AG09309 (cell line): ENCODE results near the gene KITLG.
A peak's percentile ranks its signal among the peaks of the same experiment; 100 is the strongest.

ENCODE experiments used
- DNase-seq: peaks from one replicate; pipeline ENCODE4 v3.0.0-alpha.2; 2010; ENCODE audit warnings: low read depth
- H3K4me3 ChIP-seq: 2 replicates; pipeline ENCODE4 v1.5.1; 2011; ENCODE audit warnings: mild to moderate bottlenecking, low read depth, low read length, moderate library complexity; ENCODE audit not compliant: control insufficient read depth
- TF ChIP-seq, protein P1 (sequence below): IDR thresholded peaks from 2 replicates; pipeline ENCODE4 v1.5.1; 2011; ENCODE audit warnings: mild to moderate bottlenecking, low read depth, low read length, inconsistent platforms; ENCODE audit not compliant: insufficient read depth, control insufficient read depth; ENCODE audit errors: missing control alignments

KITLG gene

DNA sequence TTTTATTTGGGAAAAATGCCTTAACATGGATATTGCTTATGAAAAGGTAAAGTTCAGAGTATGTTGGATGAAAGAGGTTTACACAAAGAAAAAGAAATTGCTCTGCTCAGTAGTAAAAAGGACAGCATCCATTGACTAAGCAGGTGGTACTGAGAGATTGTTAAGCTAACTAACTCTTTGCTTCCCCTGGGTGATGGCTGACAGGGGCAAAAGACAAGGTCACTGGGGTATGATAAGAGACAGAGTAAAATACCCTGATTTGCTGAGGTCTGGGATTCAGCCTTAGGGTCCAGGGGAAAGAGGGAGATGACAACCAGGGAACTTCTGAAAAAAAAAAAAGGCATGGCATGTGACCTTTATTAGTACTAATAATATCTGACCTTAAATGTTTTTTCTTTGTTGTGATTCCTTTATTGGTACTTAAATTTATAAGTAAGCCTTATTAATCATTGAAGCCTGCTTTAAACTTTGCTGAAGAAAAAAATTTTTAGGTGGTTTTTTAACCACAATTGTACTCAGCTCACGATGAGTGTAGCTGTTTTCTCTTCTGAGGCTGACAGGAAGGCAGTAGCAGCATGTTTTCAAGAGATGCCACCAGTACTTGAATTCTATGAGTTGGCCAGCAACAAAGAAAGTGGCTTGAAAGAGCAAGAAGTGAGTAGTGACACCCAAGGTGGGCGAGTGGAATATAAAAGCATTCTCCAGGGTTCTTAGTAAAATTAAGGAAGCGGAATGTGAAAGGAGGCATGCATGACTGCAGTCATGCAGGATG lies 43.7 kb upstream of the KITLG start:
- no peak for DNase-seq

DNA sequence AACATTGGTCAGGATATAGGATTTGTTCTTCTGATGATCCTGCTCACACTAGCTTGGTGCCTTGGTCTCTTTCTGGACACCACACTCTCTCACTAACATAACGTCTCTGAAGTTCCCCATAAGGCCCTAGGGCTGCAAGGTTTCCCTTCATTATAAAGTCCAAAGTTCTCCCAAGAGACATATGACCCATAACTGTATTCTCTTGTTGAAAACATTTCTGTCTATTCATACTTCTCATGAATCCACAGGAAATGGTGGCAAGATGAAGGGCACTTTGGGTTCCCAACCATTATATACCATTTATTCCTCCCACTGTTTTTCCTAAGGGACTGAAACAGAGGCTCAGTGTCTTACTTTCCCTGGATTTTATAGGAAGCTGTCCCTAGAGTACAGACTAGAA lies 37.1 kb upstream of the KITLG start:
- TF ChIP-seq, protein P1, sequence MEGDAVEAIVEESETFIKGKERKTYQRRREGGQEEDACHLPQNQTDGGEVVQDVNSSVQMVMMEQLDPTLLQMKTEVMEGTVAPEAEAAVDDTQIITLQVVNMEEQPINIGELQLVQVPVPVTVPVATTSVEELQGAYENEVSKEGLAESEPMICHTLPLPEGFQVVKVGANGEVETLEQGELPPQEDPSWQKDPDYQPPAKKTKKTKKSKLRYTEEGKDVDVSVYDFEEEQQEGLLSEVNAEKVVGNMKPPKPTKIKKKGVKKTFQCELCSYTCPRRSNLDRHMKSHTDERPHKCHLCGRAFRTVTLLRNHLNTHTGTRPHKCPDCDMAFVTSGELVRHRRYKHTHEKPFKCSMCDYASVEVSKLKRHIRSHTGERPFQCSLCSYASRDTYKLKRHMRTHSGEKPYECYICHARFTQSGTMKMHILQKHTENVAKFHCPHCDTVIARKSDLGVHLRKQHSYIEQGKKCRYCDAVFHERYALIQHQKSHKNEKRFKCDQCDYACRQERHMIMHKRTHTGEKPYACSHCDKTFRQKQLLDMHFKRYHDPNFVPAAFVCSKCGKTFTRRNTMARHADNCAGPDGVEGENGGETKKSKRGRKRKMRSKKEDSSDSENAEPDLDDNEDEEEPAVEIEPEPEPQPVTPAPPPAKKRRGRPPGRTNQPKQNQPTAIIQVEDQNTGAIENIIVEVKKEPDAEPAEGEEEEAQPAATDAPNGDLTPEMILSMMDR: no peak

More for the DNA sequence above, 43.7 kb upstream of the KITLG start:
- H3K4me3 ChIP-seq: no peak overlapping the region
- TF ChIP-seq, protein P1: no peak

DNA sequence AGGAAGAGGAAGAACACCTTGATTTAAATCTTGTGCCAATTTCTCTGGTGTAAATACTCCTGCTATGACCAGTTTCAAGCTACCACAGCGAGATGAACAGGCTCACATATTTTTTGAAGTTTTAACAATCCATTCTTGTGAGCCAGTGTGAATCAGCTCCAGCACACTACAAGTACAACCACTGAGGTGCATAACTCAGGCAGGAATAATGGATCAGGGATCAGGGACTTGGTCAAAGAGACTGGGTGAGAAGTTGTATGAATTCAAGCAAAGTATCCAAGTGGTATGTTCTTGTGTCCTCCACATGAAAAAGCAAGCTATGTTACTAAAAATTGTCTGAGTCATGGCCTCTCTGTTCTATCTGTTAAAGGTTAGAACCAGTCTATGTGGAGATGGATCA lies 35.2 kb upstream of the KITLG start:
- DNase-seq: no peak
- no peak overlapping the region for H3K4me3 ChIP-seq
- TF ChIP-seq, protein P1: no peak

More for the DNA sequence above, 37.1 kb upstream of the KITLG start:
- no peak for DNase-seq
- H3K4me3 ChIP-seq: no peak overlapping the region

DNA sequence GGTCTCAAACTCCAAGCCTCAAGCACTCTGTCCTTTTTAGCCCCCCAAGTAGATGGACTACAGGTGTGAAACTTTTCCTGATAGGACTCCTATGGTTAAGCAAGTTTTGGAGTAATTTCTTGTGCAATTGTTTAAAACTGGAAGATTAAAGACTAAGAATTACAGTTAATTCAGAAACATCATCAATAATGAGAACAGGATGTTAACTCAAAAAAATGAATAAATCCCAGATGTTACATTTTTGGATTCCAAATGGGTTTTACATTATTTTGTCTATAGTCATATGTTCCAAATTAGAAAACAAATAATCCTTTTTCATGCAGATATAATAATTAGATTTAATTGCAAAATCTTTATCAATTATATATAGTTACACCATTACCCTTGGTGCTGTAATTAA lies 24.4 kb upstream of the KITLG start:
- H3K4me3 ChIP-seq: no peak overlapping the region
- TF ChIP-seq, protein P1: no peak

DNA sequence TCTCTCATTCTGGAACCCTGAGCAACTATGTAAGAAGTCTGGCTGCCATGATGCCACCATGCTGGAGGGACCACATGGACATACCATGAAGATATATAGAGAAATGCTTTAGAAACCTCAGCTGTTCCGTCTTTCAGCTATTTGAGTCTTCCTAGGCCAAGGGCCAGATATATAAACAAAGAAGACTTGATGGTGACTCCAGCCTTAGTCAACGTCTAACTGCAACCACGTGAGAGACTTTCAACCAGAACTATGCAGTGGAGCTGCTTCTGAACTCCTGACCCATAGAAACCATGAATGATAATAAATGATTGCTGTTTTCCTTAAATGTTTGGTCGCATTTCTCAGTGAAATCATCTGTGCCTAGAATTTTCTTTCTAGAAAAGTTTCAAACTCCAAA lies 20.0 kb upstream of the KITLG start:
- TF ChIP-seq, protein P1: no peak
- H3K4me3 ChIP-seq: no peak overlapping the region
- DNase-seq: peak; percentile 56

More for the DNA sequence above, 24.4 kb upstream of the KITLG start:
- no peak for DNase-seq

DNA sequence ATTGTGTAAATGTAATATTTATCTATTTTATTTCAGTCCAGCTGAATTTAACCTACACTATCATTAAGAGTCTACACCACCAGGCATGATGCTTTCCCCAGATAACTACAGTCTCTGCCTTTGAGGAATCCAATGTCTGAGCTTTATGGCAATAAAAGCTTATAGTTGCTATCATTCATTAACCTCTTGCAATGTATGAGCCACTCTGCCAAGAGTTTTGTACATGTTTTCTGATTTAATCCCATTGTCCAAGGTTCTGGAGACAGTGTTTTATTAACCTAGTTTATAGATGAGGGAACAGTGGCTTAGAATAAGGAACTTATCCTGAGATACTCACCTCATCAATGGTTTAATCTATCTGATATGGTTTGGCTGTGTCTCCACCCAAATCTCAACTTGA lies 17.1 kb upstream of the KITLG start:
- DNase-seq: no peak
- TF ChIP-seq, protein P1: no peak
- H3K4me3 ChIP-seq: no peak overlapping the region
